ENCODE data around the gene RTTN.

The RTTN gene

DNA sequence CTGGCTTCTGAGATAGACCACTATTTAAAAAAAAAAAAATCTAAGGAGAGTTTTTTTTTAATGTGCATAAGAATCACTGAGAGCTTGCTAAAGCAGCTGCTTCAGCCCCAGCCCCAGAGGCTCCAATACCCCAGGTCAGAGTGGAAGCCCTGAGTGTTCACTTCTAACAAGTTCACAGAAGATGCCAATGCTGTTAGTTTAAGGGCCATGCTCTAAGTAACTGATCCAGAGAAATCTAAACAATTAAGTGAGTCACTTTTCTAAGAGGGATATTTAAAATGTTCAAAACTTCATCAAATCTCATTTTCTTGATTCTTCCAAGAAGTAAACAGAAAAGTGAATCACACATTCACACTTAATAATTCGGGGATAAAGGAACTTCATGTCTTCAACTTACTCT lies 131.4 kb downstream of the RTTN start:
- DNase-seq (ENCODE audit: low read depth): no peak
- TF ChIP-seq MYC (IDR thresholded peaks at IDR 0.05; ENCODE audit: low read depth, low read length): no peak
- TF ChIP-seq POLR2A (IDR thresholded peaks at IDR 0.05; ENCODE audit: extremely low read depth, insufficient read length): no peak
- TF ChIP-seq, protein P1, sequence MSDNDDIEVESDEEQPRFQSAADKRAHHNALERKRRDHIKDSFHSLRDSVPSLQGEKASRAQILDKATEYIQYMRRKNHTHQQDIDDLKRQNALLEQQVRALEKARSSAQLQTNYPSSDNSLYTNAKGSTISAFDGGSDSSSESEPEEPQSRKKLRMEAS (IDR thresholded peaks at IDR 0.05; ENCODE audit: low read depth, low read length): no peak
- TF ChIP-seq, protein P2, sequence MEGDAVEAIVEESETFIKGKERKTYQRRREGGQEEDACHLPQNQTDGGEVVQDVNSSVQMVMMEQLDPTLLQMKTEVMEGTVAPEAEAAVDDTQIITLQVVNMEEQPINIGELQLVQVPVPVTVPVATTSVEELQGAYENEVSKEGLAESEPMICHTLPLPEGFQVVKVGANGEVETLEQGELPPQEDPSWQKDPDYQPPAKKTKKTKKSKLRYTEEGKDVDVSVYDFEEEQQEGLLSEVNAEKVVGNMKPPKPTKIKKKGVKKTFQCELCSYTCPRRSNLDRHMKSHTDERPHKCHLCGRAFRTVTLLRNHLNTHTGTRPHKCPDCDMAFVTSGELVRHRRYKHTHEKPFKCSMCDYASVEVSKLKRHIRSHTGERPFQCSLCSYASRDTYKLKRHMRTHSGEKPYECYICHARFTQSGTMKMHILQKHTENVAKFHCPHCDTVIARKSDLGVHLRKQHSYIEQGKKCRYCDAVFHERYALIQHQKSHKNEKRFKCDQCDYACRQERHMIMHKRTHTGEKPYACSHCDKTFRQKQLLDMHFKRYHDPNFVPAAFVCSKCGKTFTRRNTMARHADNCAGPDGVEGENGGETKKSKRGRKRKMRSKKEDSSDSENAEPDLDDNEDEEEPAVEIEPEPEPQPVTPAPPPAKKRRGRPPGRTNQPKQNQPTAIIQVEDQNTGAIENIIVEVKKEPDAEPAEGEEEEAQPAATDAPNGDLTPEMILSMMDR (IDR thresholded peaks at IDR 0.05; ENCODE audit: low read depth, low read length): no peak
- H3K4me3 ChIP-seq (ENCODE audit: low read depth, low read length): no peak overlapping the region

DNA sequence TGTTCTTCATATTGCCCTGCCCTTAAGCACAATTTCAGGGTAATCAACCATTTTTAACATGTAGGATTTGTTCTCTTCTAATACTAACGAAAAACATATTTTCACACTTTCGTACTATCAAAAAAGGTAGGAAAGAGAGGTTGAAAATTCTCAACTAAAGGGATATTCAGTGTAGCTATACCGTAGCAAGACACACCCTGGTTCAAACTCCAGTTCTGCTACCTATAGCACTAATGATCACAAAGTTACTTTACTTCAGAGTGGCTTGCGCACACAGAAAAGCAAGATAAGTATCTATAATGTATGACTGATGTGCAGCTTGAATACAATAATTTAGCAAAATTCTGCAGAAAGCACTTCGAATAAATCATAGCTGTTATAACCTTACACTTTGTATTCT lies 132.1 kb downstream of the RTTN start:
- no peak for DNase-seq (ENCODE audit: low read depth)
- no peak overlapping the region for H3K4me3 ChIP-seq (ENCODE audit: low read depth, low read length)
- TF ChIP-seq, protein P1 (IDR thresholded peaks at IDR 0.05; ENCODE audit: low read depth, low read length): no peak
- TF ChIP-seq POLR2A (IDR thresholded peaks at IDR 0.05; ENCODE audit: extremely low read depth, insufficient read length) (no peak), MYC (IDR thresholded peaks at IDR 0.05; ENCODE audit: low read depth, low read length) (no peak)
- TF ChIP-seq, protein P2 (IDR thresholded peaks at IDR 0.05; ENCODE audit: low read depth, low read length): no peak

DNA sequence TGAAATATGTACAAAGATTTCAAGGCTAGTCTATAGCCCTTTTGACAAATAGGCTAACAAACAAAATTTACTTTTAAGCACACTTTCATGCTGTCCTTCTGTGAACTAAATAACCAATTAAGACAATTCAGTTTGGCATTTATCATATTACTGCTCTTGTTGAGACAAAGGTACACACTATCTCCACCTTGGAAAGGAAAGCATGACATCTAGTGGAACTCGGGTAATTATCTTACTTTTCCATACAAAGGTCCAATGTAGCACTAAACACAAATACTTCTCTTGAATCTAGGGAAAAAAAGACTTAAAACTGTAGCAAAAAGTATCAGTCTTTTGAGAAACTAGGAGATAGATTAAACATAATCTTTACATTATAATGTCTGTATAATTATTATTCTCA lies 132.8 kb downstream of the RTTN start:
- no peak for DNase-seq (ENCODE audit: low read depth)
- no peak overlapping the region for H3K4me3 ChIP-seq (ENCODE audit: low read depth, low read length)
- TF ChIP-seq, protein P1 (IDR thresholded peaks at IDR 0.05; ENCODE audit: low read depth, low read length): no peak
- TF ChIP-seq MYC (IDR thresholded peaks at IDR 0.05; ENCODE audit: low read depth, low read length) (no peak), POLR2A (IDR thresholded peaks at IDR 0.05; ENCODE audit: extremely low read depth, insufficient read length) (no peak)
- TF ChIP-seq, protein P2 (IDR thresholded peaks at IDR 0.05; ENCODE audit: low read depth, low read length): no peak

DNA sequence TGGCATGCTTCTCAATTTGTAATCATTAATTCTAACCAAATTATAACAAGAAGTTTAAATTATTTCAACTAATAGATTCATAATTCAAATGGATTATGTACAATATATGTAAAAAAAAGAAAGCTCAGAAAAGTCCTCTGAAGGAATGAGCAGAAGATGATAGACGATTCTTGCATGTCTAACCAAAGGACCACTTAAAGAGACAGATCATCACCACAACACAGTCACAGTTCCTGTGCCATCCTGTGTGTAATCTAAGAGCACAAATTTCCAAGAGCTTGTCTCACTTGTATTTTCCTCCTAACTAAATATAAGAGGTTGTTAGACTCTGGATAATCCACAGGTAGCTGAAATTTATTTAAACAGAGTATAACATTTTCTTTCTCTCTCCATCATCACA lies 135.5 kb downstream of the RTTN start:
- TF ChIP-seq POLR2A (IDR thresholded peaks at IDR 0.05; ENCODE audit: extremely low read depth, insufficient read length) (no peak), MYC (IDR thresholded peaks at IDR 0.05; ENCODE audit: low read depth, low read length) (no peak)
- TF ChIP-seq, protein P2 (IDR thresholded peaks at IDR 0.05; ENCODE audit: low read depth, low read length): no peak
- TF ChIP-seq, protein P1 (IDR thresholded peaks at IDR 0.05; ENCODE audit: low read depth, low read length): no peak
- no peak for DNase-seq (ENCODE audit: low read depth)
- H3K4me3 ChIP-seq (ENCODE audit: low read depth, low read length): no peak overlapping the region

DNA sequence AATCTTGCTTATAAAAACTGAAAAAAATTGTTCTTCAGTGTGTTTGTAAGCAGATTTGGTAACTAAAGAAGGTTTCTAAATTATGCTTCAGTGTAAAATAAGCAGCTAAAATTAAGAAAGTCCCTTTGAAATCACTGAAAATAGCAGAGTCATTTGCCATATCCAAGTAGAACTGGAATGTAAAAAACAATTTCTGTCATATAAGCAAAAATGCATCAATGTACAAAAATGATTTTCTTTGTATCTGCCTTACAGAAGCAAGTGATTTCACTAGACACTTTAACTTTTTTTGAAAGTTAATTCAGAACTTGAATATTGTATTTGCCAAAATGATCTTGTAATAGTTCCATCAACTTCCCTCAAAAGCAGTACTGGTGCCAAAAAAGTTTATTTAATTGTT lies 136.1 kb downstream of the RTTN start:
- DNase-seq (ENCODE audit: low read depth): no peak
- TF ChIP-seq, protein P2 (IDR thresholded peaks at IDR 0.05; ENCODE audit: low read depth, low read length): no peak
- TF ChIP-seq MYC (IDR thresholded peaks at IDR 0.05; ENCODE audit: low read depth, low read length): no peak
- TF ChIP-seq, protein P1 (IDR thresholded peaks at IDR 0.05; ENCODE audit: low read depth, low read length): no peak
- no peak for TF ChIP-seq POLR2A (IDR thresholded peaks at IDR 0.05; ENCODE audit: extremely low read depth, insufficient read length)

DNA sequence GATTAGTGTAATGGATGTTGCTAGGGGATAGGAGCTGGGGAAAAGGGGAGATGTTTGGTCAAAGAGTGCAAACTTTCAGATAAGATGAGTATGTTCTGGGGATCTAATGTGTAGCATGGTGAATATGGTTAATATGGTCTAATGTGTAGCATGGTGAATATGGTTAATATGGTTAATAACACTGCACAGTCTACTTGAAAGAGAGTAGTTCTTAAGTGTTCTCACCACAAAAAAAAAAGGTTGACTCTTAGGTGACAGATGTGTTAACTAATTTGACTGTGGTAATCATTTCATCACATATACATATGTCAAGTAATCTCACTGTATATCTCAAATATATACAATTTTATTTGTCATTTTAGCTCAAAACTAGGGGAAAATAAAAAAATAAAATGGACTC lies 136.5 kb downstream of the RTTN start:
- no peak for TF ChIP-seq POLR2A (IDR thresholded peaks at IDR 0.05; ENCODE audit: extremely low read depth, insufficient read length)
- TF ChIP-seq, protein P1 (IDR thresholded peaks at IDR 0.05; ENCODE audit: low read depth, low read length): no peak
- TF ChIP-seq, protein P2 (IDR thresholded peaks at IDR 0.05; ENCODE audit: low read depth, low read length): no peak
- no peak for TF ChIP-seq MYC (IDR thresholded peaks at IDR 0.05; ENCODE audit: low read depth, low read length)
- DNase-seq (ENCODE audit: low read depth): no peak
- H3K4me3 ChIP-seq (ENCODE audit: low read depth, low read length): no peak overlapping the region

More for the DNA sequence above, 136.1 kb downstream of the RTTN start:
- no peak overlapping the region for H3K4me3 ChIP-seq (ENCODE audit: low read depth, low read length)
